NCI-H2171 treated with DMSO at 0.1 percent for 48 hours (cell line): ENCODE results near the gene JAZF1.

Experiments used
- DNase-seq: peaks from one replicate; lab custom pipeline; 2025; lab: John Stamatoyannopoulos, UW

JAZF1 gene

DNA sequence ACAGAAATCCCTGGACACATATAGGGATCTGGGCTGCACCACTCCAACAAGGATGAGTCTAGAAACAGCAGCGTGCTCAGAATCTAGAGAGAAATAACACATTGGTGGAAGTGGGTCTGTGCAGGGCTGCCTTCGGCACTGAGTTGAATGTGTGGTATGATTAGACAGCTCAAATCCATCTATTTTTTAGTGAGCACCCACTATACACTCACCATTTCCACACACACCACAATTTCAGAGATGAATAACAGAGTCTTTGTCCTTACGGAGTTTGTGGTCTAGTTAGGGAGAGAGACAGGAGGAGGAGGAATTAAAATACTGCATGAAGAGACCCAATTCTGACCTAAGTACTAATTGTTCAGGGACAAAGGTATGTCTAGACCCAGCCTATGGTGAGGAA lies 44.2 kb downstream of the JAZF1 start:
- DNase-seq = no peak

DNA sequence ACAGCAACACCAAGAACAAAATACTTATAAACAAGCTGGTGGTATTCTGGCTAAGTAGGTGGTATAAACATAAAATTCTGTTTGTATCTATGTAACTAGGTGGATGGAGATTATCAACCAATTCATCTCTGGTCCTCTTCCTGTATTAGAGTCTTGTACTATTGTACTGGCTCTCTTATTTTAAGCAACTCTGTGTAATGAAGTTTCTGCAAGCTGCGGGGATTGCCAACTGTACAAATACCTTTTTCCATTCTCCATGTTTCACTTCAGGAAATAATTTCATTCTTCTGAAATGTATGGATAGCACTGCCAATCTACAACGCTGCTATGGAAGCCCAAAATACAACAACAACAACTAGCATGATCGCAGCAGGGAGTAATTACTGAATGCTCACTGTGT lies 44.8 kb downstream of the JAZF1 start:
- no peak for DNase-seq

DNA sequence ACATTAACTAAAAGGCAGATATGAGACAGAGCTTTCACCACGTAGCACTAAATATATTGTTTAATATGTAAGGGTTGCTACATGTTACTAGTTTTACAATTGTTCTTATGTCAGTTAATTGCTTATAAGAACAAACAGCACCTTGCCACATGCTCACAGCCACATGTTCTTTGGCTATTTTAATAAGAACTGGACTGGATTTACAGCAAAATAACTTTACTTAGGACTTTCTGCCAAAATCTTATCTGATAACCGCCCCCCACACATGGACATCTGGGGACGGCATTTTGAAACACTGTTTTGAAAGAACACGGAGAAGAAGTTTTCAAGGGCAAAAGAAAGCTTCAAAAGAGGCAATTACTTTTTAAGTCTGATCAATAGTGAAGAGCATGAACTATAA lies 45.3 kb downstream of the JAZF1 start:
- DNase-seq = no peak

DNA sequence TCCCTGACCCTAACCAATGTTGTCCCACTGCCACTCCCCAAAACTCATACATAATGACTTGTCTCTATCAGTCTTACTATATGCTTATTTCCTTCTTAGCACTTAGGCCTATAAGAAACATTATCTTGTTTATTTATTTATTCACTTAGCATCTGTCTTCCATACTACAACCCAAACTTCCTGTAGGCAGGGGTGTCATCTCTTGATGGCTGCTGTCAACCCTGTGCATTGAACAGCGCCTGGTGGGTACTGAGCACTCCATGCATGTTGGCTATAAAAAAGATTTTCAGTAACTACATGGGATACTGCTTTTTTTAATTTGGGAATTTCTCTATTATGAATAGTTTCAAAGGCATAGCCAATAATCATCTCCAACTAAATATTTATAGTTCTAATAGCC lies 46.7 kb downstream of the JAZF1 start:
- no peak for DNase-seq

DNA sequence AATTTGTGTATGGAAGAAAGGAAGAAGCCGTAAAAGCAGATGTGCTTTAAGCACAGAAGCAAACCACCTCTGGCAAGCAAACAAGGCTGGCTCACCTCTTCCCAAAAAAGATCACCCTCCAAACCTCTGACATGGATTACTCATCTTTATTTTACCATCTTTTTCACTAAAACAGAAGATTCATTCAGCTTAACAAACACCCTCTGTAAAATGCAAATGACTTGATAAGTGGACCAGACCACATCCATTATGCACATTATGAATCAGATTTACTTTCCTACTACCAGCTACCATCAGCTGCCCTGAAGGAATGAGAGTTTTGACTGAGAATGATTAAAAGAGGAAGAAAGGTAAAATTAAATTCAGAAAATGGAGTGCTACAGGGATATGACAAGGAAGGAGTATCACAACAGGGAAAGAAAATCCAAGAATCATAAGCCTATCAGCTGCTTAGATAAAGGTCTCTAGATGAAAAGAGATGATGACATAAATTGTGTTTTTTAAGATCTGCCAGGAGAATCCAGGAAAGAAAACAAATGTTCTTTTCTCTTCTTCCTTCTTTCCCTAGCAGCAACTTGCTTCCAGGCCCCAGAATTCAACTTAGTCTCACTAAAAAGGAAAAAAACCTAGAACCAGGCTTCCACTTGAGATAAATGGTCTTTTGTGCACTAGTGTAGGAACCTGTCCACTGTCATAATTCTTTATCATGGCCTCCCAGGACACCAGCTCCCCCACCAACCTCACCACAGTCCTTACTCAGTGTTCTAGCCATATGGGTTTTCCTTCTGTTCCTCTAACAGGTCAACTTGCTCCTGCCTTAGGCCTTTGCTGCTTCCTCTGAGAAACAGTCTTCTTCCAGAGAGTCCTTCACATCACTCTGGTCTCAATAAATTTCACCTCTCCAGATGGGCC lies 47.4 kb downstream of the JAZF1 start:
- DNase-seq = no peak

DNA sequence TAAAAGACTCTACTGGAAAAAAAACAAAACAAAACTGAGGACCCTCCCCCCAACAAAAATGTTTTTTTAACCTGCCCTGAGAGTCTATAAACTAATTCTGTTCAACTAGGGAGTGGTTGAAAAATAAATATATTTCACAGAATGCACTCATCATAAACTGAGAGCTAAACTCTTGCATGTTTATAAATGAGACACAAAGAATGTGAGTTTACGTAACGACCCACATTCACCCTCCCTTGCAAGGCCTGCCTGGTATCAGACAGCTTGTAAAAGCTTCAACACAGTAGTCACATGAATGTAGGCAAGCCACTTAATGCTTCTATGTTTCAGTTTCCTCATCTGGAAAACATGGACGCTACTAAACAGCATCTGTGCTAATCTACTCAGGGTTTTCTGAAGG lies 50.3 kb downstream of the JAZF1 start:
- DNase-seq = no peak

DNA sequence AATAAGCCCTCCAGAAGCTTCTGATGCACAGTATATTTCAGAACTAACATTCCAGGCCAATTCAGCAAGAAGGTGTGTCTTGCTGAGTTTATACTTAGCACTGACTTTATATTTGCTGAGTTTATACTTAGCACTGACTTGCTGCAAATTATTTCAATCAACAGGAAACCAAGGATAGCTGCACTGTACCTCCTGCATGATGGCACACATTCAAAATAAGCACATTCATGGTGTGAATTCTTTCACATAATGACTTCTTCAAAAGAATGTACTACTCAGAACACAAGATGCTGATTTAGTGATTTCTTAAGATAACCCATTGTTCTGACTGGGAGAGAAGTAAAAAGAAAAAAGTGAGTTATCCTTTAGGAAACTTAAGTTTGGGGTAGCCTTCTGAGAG lies 52.0 kb downstream of the JAZF1 start:
- no peak for DNase-seq

DNA sequence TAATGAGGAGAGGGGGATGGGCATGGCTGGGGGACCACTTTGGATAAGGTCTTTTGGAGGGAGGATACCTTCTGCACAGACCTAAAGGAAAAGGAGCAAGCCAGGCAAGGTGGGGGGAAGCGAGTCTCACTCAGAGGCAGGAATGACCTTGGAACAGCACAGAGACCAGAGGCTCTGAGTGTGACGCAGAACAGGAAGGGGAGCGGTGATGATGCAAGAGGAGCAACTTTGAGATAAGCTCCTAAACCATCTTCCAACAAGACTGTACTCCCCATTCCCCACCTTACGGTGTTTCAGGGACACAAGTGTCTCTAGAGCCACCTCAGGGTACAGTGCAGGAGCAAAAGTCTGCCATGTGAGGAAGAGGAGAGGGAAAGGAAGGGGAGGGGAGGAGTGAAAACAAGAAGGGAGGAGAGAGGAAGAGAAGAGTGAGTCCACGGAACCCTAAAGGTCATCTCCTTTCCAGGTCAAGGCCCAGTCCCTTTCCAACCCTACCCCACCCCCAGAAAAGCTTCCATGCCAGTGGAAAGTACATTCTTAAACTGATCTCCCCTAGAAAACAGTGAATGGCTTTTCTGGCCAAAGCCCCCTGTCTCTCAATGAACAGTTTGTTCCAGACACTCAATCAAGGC lies 54.1 kb downstream of the JAZF1 start:
- DNase-seq = no peak

DNA sequence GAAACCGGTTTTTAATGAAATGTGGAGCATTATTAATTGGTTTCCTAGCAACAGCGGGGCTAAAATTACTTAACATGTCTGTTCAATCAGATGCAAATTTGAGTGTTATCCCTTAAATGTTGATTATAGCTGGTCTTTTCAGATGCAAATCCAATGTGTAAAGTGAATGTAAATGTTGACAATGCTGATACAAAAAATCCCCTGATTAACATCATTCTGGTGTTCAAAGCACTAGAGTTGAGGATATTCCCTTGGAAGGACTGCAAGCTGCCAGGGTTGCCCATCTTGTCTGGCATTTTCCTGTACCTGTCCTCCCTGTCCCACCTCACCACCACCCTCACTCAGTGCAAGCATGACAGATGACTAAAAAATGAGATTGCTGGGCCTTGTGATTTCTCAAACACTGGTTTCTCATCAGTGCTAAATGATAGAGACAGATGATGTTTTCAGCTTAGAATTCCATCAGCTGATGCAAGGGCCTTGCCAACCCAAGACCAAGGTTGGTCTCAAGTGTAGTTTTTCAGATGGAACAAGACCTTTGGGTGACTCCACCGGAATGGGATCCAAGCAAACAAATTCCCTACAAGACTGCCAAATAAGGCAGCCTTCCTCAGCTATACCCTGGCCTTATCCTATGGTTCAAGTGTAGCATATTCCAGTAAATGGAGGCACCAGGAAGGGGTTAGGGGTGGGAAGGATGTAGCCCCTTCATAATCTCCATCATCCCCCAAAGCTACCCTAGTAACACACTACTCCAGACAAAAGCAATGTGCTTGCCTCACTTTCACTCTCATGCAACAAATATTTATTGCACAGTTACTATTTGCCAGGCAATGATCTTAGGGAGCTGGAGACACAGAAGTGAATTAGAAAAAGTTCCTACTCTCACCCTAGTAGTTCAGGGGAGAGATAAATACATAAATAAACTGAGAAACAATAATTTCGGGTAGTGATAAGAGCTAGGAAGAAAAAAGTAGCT lies 54.9 kb downstream of the JAZF1 start:
- no peak for DNase-seq

DNA sequence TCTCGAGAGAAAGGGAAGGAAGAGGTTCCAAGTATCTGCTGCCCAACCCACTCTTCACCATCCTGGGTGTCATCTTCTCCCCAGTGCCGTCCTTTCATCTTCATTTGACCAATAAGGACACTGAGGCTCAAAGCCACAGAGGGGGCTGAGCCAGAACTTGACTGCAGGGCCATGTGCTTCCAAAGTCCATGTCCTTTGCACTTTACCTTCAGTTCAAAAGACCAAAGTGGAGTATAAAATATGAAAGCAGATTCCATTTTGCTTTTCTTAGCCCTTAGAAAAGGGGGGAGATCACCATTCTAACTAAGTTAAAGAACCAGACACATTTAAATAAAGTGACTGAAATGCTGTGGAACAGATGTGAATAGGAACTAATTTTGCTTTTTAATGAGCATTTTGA lies 56.2 kb downstream of the JAZF1 start:
- DNase-seq = no peak

DNA sequence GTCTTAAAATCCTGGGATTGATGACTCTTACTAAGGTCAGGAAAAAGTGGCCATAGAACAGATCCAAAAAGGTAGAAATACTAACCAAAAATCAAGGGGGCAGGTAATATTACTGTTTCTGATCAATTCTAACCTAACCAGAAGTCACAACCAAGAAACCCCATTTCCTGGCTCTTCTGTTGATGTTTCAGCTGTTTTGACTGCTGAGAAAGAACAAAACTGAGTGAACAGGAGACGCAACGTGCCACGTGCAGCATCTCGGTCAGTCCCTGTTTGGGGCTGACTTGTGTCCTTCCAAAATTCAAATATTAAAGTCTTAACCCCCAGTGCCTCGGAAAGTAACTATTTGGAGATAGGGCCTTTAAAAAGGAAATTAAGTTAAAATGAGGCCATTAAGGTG lies 56.8 kb downstream of the JAZF1 start:
- DNase-seq = no peak

DNA sequence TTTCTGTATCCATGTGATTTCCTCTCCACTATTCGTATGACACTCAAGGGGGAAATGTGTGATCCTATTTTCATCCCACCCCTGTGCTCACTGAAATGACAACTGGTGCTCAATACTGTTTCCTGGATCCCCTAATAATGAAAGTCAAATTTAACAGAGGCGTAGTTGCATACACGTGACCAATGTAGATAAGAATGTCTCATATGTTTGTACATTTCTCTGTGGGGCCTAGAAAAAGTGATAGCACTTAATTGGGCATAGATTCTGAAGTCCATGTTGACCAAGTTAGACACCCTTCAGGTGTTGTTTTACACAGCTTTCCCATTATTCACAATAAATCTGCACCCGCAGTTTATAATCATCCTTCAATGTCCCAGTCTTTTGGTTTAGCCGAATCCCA lies 59.1 kb downstream of the JAZF1 start:
- DNase-seq = no peak

DNA sequence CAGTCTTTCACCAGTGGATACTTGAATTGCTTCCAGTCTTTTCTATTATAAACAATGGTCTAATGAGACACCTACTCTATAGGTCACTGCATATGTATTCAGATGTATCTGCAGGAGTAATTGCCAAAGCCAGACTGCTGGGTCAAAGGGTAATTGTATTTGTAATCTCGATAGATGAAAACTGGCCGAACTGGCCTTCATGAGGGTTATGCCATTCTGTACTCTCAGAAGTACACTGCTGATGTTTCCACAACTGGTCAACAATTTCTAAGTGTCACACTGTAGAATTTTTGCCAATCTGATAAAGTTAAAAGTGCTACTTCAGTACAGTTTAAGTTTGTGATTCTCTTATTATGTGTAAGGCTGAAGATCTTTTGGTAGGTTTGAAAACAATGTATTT lies 64.6 kb downstream of the JAZF1 start:
- DNase-seq = no peak

DNA sequence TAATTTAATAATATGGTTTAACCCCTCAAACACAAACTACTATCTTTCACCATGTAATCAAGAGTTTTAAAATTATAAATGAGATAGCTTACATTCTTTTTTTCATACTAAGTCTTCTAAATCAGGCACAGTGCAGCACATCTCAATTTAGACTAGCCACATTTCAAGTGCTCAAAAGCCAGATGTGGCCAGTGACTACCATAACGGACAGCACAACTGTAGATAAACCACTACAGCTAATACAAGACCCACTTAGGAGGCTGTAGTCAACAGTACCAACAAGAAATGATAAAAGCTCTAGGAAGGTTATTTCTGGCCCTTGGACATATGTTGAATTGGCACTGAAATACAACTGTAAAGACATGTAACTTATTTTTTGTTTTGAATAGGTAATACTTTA lies 65.3 kb downstream of the JAZF1 start:
- no peak for DNase-seq

DNA sequence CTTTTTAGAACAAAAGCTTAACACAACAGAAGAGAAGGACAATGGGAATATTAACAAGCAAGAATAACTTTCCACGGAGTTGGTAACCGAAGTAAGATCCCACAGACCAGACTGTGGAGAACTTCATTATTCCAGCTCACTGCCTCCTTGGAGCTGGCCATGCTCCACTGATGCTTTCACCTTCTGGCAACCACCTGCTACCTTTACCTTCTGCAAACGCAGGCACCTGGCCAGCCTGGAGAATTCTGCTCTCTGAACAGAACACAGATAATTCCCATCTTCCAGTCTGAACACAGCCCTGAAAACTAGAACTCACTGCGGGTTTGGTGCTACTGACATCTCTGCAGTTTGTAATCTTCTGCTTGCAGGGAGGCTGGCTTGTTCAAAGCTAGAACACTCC lies 66.5 kb downstream of the JAZF1 start:
- peak; percentile 93 for DNase-seq

DNA sequence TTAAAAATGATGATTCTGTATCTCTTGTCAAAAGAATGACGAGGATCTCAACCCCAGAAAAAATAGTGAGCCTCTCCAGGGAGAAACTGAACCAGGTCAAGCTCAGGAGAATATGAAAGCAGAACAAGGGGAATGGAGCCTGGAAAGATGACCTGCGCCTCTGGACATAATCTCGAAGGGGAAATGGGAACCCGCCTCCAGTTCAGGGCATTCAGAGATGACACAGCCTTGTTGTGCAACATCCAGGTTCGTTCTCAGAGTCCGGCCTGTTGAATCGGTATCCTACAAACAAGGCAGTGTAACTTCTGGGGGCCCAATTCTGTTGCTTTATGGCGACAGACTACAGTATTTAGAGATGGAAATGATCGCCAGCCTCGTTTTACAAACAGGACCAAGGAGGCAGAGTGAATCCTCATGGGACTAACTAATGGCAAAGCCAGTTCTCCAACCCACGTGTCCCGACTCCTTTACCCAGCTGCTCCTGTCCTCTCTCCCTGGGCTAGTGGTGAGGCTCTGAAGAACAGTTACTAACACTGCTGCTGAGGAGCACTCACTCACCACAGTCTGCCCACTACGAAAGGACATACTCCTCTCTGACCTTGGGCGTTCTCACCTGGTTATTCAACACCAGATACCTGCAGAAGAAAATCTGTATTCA lies 67.6 kb downstream of the JAZF1 start:
- peak; percentile 33 for DNase-seq

DNA sequence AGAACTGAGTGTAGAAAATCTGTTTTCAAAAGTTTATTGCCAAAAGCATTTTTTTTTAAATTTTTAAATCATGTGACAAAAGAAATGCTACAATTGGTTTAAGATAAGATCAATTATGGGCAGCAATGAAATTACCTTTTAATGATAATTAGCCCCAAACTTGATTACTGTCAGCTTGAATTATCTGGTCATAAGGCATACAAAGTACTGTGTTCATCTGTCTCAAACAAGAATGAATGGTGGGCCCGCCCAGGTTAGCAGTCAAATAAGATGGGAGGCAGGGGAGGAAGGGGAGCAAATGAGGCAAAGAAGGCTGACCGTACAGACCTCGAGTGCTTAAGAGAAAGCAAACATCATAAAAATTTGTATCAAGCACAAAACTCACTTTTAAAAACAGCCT lies 68.1 kb downstream of the JAZF1 start:
- DNase-seq = no peak

DNA sequence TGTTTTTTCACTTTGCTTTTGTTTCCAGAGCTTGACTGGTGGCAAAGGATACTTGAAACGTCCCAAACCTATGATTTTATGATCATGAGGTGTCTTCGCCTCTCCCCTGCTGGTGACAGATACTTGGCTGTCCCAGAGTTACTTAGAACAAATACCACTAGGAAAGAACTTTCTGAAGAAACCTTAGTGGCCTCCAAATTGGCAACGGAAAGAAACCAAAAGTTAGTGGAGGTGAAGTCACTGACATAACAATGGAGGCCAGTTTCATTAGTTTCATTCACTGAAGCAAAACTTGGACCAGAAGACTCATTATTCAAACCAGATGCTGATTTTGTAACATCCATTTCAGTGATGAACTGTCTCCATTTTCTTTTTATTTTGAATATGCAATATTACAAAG lies 68.6 kb downstream of the JAZF1 start:
- DNase-seq = no peak

DNA sequence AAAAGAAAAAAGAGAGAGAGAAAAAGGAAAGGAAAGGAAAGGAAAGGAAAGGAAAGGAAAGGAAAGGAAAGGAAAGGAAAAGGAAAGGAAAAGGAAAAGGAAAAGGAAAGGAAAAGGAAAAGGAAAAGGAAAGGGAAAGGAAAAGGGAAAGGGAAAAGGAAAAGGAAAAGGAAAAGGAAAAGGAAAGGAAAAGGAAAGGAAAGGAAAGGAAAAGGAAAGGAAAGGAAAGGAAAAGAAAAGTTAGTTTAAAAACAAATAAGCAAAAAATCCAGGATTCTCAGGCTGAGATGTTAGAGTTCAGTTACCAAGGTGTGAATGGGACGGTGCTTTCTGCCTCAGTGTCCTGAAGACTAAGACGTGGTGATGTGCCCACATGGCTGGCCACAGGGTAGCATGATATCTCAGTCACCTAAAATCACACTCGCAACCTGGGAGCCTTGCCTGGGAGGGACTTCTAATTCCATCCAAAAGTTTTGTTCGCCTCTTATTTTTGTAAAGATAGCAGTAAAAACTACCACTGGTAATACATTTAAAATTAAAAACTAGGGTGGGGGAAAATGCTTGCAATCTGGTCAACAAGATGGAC lies 70.1 kb downstream of the JAZF1 start:
- no peak for DNase-seq

DNA sequence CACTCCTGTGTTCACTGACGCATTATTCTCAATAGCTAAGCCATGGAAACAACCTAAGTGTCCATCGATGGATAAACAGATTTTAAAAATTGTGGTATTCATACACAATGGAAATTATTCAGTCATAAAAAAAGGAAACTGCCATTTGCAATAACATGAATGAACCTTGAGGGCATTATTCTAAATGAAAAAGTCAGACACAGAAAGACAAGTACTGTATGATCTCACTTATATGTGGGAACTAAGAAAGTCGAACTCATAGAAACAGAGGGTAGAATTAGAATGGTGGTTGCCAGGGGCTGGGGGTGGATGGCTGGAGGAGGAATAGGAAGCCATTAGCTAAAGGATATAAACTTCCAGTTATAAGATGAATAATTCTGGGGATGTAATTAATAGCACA lies 71.8 kb downstream of the JAZF1 start:
- no peak for DNase-seq

DNA sequence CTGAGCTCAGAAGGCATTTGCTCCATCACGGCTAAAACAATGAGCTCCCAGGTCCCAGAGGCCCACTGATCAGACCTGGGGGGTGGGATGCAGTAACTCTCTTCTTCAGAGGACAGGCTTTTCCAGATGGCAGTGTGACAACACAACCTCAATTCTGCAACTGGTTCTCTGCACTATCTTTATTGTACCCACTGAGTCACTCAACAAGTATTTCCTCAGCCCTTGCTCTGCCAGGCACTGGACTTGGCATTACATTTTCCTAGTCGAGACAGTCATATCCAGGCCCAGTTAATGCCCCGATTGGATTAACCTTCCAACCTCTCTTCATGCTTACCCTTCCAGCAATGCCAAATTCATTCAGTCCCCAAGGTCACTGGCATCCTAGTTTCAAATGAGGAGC lies 72.6 kb downstream of the JAZF1 start:
- DNase-seq = no peak
